ENCODE data around the gene RIOK1. TPM values are rescaled to one million over a fixed set of nuclear protein-coding genes. Genes with fewer than 3 reads are reported as not detected.

The RIOK1 gene
- total and polyA plus RNA-seq, 2 of the 13 experiments (the other 11 are each of a cell fraction or from before 2014, with no cell fraction given): 9.4 to 37.8 TPM

- TF ChIP-seq, protein P1, sequence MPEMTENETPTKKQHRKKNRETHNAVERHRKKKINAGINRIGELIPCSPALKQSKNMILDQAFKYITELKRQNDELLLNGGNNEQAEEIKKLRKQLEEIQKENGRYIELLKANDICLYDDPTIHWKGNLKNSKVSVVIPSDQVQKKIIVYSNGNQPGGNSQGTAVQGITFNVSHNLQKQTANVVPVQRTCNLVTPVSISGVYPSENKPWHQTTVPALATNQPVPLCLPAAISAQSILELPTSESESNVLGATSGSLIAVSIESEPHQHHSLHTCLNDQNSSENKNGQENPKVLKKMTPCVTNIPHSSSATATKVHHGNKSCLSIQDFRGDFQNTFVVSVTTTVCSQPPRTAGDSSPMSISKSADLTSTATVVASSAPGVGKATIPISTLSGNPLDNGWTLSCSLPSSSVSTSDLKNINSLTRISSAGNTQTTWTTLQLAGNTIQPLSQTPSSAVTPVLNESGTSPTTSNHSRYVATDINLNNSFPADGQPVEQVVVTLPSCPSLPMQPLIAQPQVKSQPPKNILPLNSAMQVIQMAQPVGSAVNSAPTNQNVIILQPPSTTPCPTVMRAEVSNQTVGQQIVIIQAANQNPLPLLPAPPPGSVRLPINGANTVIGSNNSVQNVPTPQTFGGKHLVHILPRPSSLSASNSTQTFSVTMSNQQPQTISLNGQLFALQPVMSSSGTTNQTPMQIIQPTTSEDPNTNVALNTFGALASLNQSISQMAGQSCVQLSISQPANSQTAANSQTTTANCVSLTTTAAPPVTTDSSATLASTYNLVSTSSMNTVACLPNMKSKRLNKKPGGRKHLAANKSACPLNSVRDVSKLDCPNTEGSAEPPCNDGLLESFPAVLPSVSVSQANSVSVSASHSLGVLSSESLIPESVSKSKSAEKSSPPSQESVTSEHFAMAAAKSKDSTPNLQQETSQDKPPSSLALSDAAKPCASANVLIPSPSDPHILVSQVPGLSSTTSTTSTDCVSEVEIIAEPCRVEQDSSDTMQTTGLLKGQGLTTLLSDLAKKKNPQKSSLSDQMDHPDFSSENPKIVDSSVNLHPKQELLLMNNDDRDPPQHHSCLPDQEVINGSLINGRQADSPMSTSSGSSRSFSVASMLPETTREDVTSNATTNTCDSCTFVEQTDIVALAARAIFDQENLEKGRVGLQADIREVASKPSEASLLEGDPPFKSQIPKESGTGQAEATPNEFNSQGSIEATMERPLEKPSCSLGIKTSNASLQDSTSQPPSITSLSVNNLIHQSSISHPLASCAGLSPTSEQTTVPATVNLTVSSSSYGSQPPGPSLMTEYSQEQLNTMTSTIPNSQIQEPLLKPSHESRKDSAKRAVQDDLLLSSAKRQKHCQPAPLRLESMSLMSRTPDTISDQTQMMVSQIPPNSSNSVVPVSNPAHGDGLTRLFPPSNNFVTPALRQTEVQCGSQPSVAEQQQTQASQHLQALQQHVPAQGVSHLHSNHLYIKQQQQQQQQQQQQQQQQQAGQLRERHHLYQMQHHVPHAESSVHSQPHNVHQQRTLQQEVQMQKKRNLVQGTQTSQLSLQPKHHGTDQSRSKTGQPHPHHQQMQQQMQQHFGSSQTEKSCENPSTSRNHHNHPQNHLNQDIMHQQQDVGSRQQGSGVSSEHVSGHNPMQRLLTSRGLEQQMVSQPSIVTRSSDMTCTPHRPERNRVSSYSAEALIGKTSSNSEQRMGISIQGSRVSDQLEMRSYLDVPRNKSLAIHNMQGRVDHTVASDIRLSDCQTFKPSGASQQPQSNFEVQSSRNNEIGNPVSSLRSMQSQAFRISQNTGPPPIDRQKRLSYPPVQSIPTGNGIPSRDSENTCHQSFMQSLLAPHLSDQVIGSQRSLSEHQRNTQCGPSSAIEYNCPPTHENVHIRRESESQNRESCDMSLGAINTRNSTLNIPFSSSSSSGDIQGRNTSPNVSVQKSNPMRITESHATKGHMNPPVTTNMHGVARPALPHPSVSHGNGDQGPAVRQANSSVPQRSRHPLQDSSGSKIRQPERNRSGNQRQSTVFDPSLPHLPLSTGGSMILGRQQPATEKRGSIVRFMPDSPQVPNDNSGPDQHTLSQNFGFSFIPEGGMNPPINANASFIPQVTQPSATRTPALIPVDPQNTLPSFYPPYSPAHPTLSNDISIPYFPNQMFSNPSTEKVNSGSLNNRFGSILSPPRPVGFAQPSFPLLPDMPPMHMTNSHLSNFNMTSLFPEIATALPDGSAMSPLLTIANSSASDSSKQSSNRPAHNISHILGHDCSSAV (CRISPR knock-in tag; IDR thresholded peaks at IDR 0.05; ENCODE audit: borderline replicate concordance): no peak
- TF ChIP-seq TGIF2 (CRISPR knock-in tag; IDR thresholded peaks at IDR 0.05) (0 out of 2 replicates have a peak, but pooled peaks have one; percentile 22), SRSF9 (IDR thresholded peaks at IDR 0.05; ENCODE audit: borderline replicate concordance, insufficient read depth, low read depth, low read length, poor library complexity, severe bottlenecking) (no peak), HHEX (CRISPR knock-in tag; IDR thresholded peaks at IDR 0.05) (no peak), CAMTA2 (CRISPR knock-in tag; IDR thresholded peaks at IDR 0.05; ENCODE audit: borderline replicate concordance) (no peak), ZNF770 (CRISPR knock-in tag; IDR thresholded peaks at IDR 0.05) (no peak), ZNF484 (CRISPR knock-in tag; IDR thresholded peaks at IDR 0.05; ENCODE audit: borderline replicate concordance, low read depth) (no peak), SMAD3 (CRISPR knock-in tag; IDR thresholded peaks at IDR 0.05) (peak; percentile 70; the same call in 1 of the 2 replicates), MBNL3 (CRISPR knock-in tag; conservative IDR thresholded peaks at IDR 0.05) (no peak), ZUFSP (CRISPR knock-in tag; IDR thresholded peaks at IDR 0.05; ENCODE audit: borderline replicate concordance) (no peak), ARHGAP35 (CRISPR knock-in tag; IDR thresholded peaks at IDR 0.05; ENCODE audit: borderline replicate concordance) (no peak), YY1 (IDR thresholded peaks at IDR 0.05; ENCODE audit: insufficient read depth, insufficient replicate concordance, low read depth, low read length) (no peak), ZNF704 (CRISPR knock-in tag; IDR thresholded peaks at IDR 0.05; ENCODE audit: borderline replicate concordance) (0 out of 2 replicates have a peak, but pooled peaks have one; percentile 68)
These were observed 37.0 kb downstream of the RIOK1 start (continued) for GRCh38 chr6:7426447-7427169.

Measured in HepG2 (cell line).